HL-60 (cell line): ENCODE results near the gene MED7.

Experiments used
- GABPA ChIP-seq: IDR thresholded peaks from 2 replicates; pipeline ENCODE4 v1.6.1; 2012; ENCODE audit warnings: low read depth
- SPI1 ChIP-seq: IDR thresholded peaks from 2 replicates; pipeline ENCODE4 v1.6.1; 2012; ENCODE audit warnings: low read depth, mild to moderate bottlenecking, borderline replicate concordance
- TF ChIP-seq, protein P1 (sequence below): IDR thresholded peaks from one replicate; pipeline ENCODE4 v1.5.1; 2011; ENCODE audit warnings: low read length, control low read depth, inconsistent platforms; ENCODE audit not compliant: insufficient read depth
- TF ChIP-seq, protein P2 (sequence below): IDR thresholded peaks from 2 replicates; pipeline ENCODE4 v1.6.1; 2012; ENCODE audit warnings: low read depth; ENCODE audit not compliant: insufficient replicate concordance

DNA sequence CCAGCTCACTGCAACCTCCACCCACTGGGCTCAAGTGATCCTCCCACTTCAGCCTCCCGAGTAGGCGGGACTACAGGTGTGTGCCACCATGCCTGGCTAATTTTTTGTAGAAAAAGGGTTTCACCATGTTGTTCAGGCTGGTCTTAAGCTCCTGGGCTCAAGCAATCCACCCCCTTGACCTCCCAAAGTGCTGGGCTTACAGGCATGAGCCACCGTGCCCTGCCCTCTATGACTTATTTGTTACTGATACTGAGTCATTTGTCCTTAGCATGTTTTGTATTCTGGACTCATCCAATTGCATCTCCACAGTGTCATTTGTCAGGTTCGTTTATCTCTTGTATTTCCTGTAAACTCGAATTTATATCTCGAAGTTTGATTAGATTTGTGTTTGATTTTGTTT, 35.3 kb upstream of the MED7 start:
- TF ChIP-seq, protein P1, sequence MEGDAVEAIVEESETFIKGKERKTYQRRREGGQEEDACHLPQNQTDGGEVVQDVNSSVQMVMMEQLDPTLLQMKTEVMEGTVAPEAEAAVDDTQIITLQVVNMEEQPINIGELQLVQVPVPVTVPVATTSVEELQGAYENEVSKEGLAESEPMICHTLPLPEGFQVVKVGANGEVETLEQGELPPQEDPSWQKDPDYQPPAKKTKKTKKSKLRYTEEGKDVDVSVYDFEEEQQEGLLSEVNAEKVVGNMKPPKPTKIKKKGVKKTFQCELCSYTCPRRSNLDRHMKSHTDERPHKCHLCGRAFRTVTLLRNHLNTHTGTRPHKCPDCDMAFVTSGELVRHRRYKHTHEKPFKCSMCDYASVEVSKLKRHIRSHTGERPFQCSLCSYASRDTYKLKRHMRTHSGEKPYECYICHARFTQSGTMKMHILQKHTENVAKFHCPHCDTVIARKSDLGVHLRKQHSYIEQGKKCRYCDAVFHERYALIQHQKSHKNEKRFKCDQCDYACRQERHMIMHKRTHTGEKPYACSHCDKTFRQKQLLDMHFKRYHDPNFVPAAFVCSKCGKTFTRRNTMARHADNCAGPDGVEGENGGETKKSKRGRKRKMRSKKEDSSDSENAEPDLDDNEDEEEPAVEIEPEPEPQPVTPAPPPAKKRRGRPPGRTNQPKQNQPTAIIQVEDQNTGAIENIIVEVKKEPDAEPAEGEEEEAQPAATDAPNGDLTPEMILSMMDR: no peak
- TF ChIP-seq, protein P2, sequence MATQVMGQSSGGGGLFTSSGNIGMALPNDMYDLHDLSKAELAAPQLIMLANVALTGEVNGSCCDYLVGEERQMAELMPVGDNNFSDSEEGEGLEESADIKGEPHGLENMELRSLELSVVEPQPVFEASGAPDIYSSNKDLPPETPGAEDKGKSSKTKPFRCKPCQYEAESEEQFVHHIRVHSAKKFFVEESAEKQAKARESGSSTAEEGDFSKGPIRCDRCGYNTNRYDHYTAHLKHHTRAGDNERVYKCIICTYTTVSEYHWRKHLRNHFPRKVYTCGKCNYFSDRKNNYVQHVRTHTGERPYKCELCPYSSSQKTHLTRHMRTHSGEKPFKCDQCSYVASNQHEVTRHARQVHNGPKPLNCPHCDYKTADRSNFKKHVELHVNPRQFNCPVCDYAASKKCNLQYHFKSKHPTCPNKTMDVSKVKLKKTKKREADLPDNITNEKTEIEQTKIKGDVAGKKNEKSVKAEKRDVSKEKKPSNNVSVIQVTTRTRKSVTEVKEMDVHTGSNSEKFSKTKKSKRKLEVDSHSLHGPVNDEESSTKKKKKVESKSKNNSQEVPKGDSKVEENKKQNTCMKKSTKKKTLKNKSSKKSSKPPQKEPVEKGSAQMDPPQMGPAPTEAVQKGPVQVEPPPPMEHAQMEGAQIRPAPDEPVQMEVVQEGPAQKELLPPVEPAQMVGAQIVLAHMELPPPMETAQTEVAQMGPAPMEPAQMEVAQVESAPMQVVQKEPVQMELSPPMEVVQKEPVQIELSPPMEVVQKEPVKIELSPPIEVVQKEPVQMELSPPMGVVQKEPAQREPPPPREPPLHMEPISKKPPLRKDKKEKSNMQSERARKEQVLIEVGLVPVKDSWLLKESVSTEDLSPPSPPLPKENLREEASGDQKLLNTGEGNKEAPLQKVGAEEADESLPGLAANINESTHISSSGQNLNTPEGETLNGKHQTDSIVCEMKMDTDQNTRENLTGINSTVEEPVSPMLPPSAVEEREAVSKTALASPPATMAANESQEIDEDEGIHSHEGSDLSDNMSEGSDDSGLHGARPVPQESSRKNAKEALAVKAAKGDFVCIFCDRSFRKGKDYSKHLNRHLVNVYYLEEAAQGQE: no peak
- no peak for TF ChIP-seq SPI1
- no peak for TF ChIP-seq GABPA
